GM23248 (cell line): ENCODE data around the gene ELOVL1.

Experiments
- EZH2 ChIP-seq: fragments of 200-600 bp; sonication (generic); IDR thresholded peaks from 2 replicates; pipeline ENCODE4 v1.6.1; 2018; ENCODE audit warnings: antibody characterized with exemption, mild to moderate bottlenecking; ENCODE audit not compliant: insufficient read depth, poor library complexity, severe bottlenecking
- EZH2phosphoT487 ChIP-seq: fragments of 200-600 bp; sonication (generic); IDR thresholded peaks from 2 replicates; pipeline ENCODE4 v1.6.1; 2018; ENCODE audit warnings: antibody characterized with exemption, moderate library complexity, mild to moderate bottlenecking, low read depth; ENCODE audit not compliant: insufficient read depth

DNA sequence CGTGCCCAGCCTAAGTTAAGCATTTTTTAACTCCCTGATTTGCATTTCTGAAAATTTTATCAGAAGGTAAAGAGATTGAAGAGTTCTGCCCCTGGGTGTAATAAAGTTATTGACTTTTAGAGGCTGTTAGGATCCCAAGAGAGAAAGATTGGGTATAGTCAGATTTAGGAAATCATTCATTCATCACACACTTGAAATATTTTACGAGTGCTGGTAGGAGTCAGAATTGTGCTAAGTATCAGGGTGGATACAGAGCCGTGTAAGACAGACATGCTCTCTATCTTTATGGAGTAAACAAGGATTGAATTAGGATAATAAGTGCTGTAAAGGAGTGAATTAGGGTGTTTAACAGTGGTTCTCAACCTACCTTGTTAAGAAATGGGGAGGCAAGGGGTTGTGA is 24.9 kb upstream of the ELOVL1 start:
- no peak for TF ChIP-seq EZH2
- TF ChIP-seq EZH2phosphoT487 = no peak
